Measurements from ENCODE around the gene PARN. TPM values are rescaled to one million over a fixed set of nuclear protein-coding genes. Genes with fewer than 3 reads are reported as not detected.

Gene PARN
- total RNA-seq, 4 donors from 2014 or later: 11.4 to 26.9 (median 20.7) TPM

DNA sequence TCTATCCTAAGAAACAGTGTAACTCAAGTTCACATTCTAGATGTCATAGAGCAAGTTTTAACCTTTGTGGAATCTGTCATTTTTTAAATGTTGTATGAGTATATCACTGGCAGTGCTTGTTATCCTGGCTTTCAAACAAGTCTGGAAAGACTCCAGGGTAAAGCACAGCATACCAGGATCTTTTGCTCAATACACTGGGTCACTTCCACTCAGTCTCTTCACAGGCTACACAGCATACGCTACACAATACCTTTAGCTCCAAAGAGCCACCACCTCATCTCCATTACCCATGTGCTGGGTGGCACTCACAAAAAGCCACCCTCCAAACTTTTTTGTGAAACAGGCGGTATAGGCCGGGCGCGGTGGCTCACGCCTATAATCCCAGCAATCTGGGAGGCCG is 69.5 kb downstream of the PARN start:
- Histone ChIP-seq H3K27me3 (no peaks in the 10 kb centered on the region), H3K9me3 (no peaks in the 10 kb centered on the region), H3K36me3 (peaks cover 0 to 21% (median 0%) of the 10 kb centered on the region in 3 donors), H3K27ac (no peak overlapping the region), H3K4me3 (no peak overlapping the region), H3K4me1 (peaks cover 14 to 61% (median 23%) of the 10 kb centered on the region in 3 donors)
- intact Hi-C loops (cut with DNase I): no loop called here
- no peak for DNase-seq
- no peak for TF ChIP-seq CTCF (IDR thresholded peaks at IDR 0.05)
- TF ChIP-seq POLR2A (IDR thresholded peaks at IDR 0.05): no peak
- WGBS, 2 donors: 94 to 97% methylated on average over 5 to 7 of the region's 7 CpGs

DNA sequence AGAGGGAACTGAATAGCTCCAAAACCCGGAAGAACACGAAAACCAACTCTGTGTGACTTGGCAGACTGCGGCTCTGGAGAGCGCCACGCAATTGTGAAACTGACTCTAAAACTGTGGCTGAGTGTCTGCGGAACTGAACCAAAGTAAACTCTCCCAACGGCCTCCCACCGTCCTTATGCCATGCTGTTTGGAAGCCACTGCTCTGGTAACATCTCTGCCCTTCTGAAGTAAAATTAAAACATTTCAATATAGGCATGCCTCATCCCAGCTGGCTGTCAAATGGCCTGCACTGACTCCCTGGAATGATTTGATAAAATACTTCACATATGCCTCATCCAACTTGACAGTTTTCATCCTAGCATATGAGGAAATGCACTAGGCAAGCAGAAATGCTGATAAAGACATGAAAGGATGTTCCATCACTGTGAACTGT is 70.2 kb downstream of the PARN start:
- 65 to 69% methylated on average over 8 of the region's 8 CpGs for WGBS, 2 donors
- Histone ChIP-seq H3K9me3 (no peaks in the 10 kb centered on the region), H3K4me3 (no peak overlapping the region), H3K27me3 (no peaks in the 10 kb centered on the region), H3K27ac (no peak overlapping the region), H3K36me3 (peaks cover 0 to 28% (median 0%) of the 10 kb centered on the region in 3 donors), H3K4me1 (peaks cover 11 to 54% (median 18%) of the 10 kb centered on the region in 3 donors)
- no peak for DNase-seq
- TF ChIP-seq CTCF (IDR thresholded peaks at IDR 0.05): no peak
- no peak for TF ChIP-seq POLR2A (IDR thresholded peaks at IDR 0.05)
- intact Hi-C loops (cut with DNase I): no loop called here

DNA sequence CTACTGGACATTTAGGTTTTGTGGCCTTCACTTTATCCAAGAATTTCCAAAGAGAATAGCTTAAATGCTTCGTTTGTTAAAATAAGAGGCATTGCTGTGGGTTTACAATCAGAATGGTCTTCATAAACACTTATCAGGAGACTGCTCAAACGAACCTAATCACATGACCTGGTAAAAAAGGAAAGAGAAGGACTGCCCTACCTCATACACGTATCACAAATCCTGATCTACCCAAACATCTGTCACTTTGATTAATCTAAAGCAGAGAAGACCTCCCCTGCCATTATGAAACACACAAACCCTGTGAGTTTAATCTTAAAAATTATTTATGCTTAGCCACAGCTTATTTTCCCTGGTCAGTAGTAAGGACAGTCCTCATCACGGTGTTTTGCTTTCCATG is 76.6 kb downstream of the PARN start:
- intact Hi-C loops (cut with DNase I): no loop called here
- 54 to 75% methylated on average over 4 of the region's 4 CpGs for WGBS, 2 donors
- Histone ChIP-seq H3K36me3 (peaks cover 0 to 86% (median 5%) of the 10 kb centered on the region in 3 donors), H3K27ac (no peak overlapping the region), H3K4me1 (no peaks in the 10 kb centered on the region), H3K9me3 (no peaks in the 10 kb centered on the region), H3K27me3 (no peaks in the 10 kb centered on the region), H3K4me3 (no peak overlapping the region)
- DNase-seq: no peak
- TF ChIP-seq POLR2A (IDR thresholded peaks at IDR 0.05) (no peak), CTCF (IDR thresholded peaks at IDR 0.05) (no peak)

- TF ChIP-seq CTCF (IDR thresholded peaks at IDR 0.05): no peak
- no peak for DNase-seq
- H3K36me3 ChIP-seq: peaks cover 0 to 78% (median 5%) of the 10 kb centered on the region in 3 donors
- H3K27ac ChIP-seq: no peak overlapping the region
- H3K4me1 ChIP-seq: no peaks in the 10 kb centered on the region
- H3K4me3 ChIP-seq: no peak overlapping the region
- intact Hi-C loops (cut with DNase I): loop anchor here (5.0 kb wide), 1 partner anchor 637 kb away; no protein-coding TSS in a partner anchor
- 60 to 67% methylated on average over 5 of the region's 5 CpGs for WGBS, 2 donors
- no peaks in the 10 kb centered on the region for H3K9me3 ChIP-seq
- H3K27me3 ChIP-seq: no peaks in the 10 kb centered on the region
These were observed 80.3 kb downstream of the PARN start for GRCh38 chr16:14549789-14550153.

GRCh38 chr16:14548933-14549788 is 80.9 kb downstream of the PARN start:
- TF ChIP-seq POLR2A (IDR thresholded peaks at IDR 0.05): no peak
- TF ChIP-seq CTCF (IDR thresholded peaks at IDR 0.05): no peak
- Histone ChIP-seq H3K27me3 (no peaks in the 10 kb centered on the region), H3K36me3 (peaks cover 0 to 75% (median 5%) of the 10 kb centered on the region in 3 donors), H3K4me1 (no peaks in the 10 kb centered on the region), H3K9me3 (no peaks in the 10 kb centered on the region), H3K4me3 (no peak overlapping the region), H3K27ac (no peak overlapping the region)
- 72 to 80% methylated on average over 3 of the region's 3 CpGs for WGBS, 2 donors
- intact Hi-C loops (cut with DNase I): loop anchor here (5.0 kb wide), 1 partner anchor 637 kb away; no protein-coding TSS in a partner anchor
- DNase-seq: no peak
